Epithelial cell of prostate (primary cell): Measurements from ENCODE around the gene CGB8.
"Not testable (repeated sequence)": the region's sequence is repeated elsewhere in the genome, so short reads cannot be mapped to it uniquely, and the experiment has no call there.

Source experiments
- DNase-seq: peaks from one replicate; pipeline ENCODE4 v3.0.0-alpha.2; 2011; ENCODE audit warnings: low read depth, low spot score
- H3K27ac ChIP-seq: fragments of 450-650 bp; 2 replicates; pipeline ENCODE4 v1.5.1; 2017; ENCODE audit warnings: mild to moderate bottlenecking

CGB8 gene

DNA sequence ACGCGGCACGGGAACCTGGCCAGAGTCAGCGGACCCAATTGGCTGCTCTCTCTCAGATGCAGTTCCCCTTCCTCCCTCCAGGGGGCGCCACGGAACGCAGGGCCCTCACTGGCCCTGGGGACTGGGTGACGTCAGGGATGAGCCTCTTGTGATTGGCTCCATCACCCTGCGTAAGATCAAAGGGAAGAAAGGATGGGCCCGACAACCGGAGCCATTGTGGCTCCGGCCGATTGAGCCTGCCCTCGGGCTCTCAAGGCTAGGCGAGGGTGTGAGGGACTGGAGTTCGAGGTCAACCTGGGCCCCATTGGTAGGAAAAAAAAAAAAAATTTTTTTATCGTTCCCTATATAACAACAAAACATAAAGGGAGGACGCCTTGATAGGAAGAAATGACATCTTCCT, 12.1 kb downstream of the CGB8 start, which contains the start of gene CGB1:
CGB1 (minus strand) TSS at position 81 of the 400 bp plus-strand sequence. CDS start 184 bp downstream, outside the sequence.
- H3K27ac ChIP-seq, DNase-seq: not testable (repeated sequence)

DNA sequence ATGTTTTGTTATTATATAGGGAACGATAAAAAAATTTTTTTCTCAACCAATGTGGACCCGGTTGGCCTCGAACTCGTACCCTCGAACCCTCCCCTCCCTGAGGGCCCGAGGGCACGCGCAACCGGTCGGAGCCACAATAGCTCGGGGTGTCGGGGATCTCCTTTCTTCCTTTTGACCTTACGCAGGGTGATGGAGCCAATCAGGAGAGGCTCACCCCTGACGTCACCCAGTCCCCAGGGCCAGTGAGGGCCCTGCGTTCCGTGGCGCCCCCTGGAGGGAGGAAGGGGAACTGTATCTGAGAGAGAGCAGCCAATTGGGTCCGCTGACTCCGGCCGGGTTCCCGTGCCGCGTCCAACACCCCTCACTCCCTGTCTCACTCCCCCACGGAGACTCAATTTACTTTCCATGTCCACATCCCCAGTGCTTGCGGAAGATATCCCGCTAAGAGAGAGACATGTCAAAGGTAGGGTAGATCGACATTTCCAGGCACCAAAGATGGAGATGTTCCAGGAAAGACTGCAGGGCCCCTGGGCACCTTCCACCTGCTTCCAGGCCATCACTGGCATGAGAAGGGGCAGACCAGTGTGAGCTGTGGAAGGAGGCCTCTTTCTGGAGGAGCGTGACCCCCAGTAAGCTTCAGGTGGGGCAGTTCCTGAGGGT, 17.1 kb downstream of the CGB8 start, which contains the start of gene CGB2:
CGB2 (plus strand) TSS at position 249 of the 660 bp plus-strand sequence; CDS start at position 455, 206 bp downstream.
- not testable (repeated sequence) for DNase-seq, H3K27ac ChIP-seq

DNA sequence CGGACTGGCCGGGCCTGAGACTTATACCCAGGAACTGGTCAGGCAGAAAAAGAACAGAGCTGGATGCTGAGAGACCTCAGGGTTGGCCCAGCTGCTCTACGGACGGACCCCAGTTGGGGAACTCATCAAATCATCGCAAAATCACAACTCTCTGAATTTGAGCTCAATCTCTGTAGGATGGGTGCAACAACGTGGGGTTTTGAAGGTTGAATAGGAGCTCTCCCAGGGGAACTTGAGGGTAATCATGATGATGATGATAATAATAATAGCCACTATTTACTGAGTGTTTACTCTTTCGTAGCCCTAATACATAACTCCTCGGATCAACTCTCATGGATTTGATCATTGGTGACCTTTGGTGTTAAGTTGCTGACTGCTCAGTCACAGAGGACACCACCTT, 18.6 kb downstream of the CGB8 start:
- not testable (repeated sequence) for H3K27ac ChIP-seq, DNase-seq

DNA sequence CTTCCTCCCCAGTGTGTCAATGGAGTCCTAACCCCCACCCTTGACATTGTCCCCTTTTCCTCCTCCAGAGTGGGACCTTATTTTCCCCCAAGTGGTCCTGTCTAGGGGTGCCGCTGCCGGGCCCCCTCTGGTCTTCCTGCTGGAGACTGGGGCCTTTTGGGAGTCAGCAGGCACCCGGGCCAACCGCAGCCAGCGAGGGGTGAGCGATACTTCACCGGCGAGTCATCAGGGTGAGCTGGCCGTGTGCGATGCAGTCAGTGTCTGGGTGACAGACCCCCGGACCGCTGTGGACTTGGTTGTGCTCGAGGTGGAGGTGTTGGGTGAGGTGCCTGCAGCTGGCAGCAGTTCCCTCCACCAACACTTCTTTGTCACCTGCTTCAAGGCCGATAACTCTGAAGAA, 19.2 kb downstream of the CGB8 start:
- not testable (repeated sequence) for H3K27ac ChIP-seq, DNase-seq

DNA sequence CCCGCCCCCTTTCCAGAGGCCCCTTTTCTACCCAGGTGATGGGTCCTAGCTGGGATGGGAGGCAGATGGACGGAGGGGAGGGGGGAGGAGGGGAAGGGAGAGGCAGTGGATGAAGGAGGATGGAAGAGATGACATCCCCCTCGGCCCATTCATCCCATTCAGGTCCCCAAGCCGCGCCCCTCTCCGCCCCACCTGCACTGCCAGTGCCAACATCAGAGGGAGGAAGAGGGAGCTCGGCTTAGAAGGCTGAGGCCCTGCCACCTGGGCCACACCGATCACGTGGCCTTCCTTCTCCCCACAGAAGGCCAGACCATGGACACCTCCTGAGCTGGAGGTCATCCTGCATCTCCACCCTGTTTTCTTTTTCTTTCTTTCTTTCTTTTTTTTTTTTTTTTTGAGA, 20.2 kb downstream of the CGB8 start:
- DNase-seq, H3K27ac ChIP-seq: not testable (repeated sequence)

DNA sequence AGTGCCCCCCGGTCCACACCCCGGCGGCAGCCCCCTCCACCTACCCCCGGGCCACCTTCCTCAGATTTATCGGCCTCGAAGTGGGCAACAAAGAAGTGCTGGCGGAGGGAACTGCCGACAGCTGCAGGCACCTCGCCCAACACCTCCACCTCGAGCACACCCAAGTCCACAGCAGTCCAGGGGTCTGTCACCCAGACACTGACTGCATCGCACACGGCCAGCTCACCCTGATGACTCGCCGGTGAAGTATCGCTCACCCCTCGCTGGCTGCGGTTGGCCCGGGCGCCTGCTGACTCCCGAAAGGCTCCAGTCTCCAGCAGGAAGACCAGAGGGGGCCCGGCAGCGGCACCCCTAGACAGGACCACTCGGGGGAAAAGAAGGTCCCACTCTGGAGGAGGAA, 23.3 kb downstream of the CGB8 start:
- DNase-seq, H3K27ac ChIP-seq: not testable (repeated sequence)

DNA sequence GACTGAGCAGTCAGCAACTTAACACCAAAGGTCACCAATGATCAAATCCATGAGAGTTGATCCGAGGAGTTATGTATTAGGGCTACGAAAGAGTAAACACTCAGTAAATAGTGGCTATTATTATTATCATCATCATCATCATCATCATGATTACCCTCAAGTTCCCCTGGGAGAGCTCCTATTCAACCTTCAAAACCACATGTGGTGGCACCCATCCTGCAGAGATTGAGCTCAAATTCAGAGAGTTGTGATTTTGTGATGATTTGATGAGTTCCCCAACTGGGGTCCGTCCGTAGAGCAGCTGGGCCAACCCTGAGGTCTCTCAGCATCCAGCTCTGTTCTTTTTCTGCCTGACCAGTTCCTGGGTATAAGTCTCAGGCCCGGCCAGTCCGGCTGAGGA, 23.8 kb downstream of the CGB8 start:
- DNase-seq, H3K27ac ChIP-seq: not testable (repeated sequence)

DNA sequence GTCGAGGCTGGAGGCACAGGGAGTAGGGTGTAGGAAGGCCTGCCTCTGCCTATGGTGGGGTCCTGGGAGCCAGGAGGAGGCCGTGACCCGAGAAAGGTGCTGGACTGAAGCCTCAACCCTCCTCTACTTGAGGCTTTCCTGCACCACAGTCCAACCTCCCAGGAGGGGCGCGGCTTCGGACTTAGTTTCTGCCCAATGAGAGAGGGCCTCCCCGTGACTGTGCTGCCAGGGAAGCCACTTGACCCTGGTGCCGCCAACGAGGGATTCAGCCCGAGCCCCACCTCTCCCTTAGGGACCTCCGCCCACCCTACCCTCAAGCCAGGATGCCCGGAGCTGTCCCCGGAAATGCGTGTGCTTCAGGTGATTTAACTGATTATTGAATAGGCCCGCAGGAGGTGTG, 24.7 kb downstream of the CGB8 start, which contains the start of gene CGB3:
CGB3 (minus strand) TSS at position 101 of the 400 bp plus-strand sequence. CDS start 362 bp downstream, outside the sequence.
- not testable (repeated sequence) for DNase-seq

DNA sequence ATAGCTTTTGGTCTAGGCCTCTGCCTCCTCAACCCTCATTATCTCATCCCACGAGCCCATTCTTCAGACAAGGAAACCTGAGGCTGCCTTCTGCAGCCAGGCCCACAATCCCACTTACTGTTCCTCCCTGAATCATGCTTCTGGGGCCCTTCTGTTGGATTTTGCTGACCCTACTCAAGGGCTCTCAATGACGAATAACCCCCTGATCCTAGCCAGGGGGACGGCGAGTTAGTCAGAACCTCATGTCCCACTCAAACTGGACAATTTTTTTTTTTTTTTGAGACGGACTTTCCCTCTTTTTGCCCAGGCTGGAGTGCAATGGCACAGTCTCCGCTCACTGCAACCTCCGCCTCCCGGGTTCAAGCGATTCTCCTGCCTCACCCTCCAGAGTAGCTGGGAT, 26.8 kb downstream of the CGB8 start:
- H3K27ac ChIP-seq: no peak overlapping the region
- no peak for DNase-seq

More for the DNA sequence above, 24.7 kb downstream of the CGB8 start, which contains the start of gene CGB3:
- H3K27ac ChIP-seq: not testable (repeated sequence)

DNA sequence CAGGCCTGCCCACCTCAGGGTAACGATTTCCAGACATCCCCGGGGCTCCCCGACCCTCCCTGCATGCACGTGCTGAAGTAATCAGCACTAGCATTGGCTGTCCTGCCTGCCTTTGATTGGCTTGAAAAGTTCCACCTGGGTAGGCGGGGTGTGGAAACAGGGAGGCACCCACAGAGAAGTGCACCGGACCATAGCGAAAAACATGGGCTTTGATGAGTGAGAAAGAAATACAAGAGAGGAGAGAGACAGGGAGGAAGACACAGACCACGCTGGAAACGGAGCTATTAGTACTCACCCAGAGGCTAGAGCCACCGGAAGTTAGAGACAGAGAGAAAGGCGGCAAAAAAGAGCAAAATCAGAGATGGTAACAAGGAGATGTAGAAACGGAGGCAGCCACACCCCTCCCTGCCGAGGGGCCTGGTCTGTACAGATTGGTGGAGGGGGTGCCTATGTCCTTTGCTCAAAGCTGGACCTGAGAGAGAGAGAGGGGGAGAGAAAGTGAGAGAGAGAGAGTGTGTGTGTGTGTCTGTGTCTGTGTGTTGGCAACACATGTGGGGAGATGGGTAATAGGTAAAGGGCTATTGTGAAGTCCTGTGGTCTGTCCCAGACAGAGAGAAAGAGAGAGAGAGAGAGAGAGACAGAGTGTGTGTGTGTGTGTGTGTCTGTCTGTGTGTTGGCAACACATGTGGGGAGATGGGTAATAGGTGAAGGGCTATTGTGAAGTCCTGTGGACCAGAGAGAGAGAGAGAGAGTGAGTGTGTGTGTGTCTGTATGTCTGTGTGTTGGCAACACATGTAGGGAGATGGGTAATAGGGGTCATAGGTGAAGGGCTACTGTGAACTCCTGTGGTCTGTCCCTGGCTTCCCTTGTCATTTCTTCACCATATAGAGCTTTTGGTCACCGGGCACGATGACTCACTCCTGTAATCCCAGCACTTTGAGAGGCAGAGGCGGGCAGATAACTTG, 27.7 kb downstream of the CGB8 start:
- DNase-seq: no peak

DNA sequence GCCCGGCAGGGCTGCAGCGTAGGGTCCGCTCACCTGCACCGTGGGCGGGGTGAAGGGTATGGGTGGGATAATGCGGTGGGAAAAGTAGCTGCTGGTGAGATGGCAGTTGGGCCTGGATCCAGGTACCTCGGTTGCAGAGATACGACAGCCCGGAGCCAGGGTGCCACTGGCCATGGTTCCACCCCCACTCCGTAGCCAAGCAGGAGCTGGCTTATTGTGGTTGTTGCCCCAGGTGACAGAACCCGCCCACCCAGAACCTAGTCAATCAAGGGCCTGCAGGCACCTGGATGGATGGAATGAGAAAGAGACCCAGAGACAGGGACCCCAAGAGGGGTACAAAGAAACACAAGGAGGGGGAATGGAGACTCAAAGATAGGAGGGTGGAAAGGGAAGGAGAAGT, 28.6 kb downstream of the CGB8 start:
- no peak for DNase-seq
- H3K27ac ChIP-seq: no peak overlapping the region

More for the DNA sequence above, 27.7 kb downstream of the CGB8 start:
- no peak overlapping the region for H3K27ac ChIP-seq

DNA sequence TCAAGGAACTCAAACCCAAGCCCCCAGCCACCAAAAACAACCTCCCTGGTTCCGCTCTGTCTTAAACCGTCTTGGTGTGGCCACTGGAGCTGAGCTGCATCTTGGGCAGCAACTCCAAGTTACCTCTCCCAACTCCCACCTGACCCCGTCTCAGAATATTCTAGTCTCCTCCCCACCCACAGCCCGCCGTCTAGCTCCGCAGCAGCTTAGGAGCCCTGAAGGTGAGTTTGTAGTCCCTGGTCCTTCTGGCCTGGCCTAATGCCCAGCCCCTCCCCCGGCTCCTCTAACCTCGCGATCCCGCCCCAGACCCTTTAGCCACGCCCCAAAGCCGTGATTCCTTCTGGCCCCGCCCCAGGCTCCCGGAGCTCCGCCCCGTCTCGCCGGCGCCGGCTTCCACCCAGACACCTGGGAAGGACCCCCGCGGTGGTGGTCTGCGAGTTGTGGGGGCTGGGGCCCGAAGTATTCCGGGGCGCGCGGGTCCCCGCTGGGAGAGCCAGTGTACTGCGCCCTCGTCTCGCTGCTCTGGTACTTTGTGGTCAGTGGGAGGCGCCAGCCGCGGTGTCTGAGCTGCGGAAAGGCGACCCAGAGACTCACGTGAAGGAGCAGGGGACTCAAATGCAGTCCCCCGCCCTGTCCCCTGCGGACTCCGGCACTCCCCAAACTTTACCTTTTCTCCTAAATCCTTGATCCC, 29.5 kb downstream of the CGB8 start:
- no peak overlapping the region for H3K27ac ChIP-seq
- no peak for DNase-seq

DNA sequence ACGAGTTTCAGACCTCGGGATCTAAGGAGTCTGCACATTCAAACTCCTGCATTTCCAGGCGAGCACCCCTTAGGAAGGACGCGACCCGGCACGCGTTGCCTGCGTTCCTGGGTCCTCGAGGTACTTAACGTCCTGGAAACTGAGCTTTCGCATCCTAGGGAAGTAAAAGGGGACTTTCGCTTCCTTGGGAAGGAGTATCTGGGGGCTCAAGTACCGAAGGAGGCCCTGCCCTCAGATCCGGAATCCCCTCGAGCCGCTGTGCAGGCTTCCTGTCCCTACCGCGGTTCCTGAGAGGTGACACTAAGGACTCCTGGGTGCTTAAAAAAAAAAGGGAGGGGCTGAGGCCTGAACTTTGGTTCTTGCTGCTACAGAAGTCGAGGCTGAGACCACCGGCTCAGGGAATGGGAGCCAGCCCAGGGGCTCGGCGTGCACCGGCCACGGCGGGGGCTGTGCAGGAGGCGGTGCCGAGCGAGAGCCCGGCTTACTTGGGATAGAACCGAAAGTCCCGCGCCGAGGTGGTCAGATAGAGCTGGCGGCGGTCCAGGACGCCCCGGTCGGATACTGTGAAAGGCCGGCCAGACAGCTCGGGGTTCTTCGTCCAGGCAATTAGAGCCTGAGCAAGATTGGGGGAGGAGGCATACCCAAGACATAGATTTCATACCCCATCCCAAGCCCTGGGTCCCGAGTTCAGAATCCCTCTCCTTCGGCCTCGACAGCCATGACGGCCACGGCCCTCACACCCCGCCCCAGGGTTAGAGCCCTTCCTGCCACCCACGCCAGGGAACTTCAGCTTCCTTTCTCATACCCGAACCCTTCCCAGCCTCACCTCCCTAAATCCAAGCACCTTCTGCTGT, 30.3 kb downstream of the CGB8 start:
- not testable (repeated sequence) for H3K27ac ChIP-seq, DNase-seq

DNA sequence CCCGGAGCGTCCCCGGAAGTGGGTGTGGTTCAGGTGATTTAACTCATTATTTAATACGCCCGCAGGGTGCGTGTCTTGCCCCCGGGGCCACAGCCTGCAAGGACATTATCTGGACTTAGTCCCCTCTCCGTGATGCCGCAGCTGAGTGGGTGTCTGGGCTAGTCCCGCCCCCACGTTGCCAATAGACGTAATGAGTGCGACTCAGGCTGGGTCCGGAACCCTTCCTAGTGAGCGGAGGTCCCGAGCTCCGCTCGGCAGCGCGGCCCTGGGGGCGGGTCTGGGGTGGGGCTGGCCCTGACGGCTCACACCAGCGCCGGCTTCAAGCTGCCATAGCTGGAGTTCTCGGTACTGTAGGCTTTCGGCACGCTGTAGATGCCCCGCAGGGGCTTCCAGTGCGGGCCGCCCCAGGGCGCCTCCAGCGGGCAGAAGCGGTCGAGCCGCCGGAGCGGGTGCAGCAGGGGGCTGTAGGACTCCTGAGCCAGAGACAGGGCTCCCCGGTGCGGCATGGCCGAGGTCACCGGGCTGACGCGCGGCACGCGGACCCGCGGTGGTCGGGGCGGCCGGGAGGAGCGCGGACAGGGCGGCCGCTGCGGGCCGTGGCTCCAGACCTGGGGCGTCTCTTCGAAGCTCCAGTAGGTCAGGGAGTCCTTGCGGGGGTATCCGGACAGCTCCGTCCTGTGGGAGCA, 31.1 kb downstream of the CGB8 start:
- H3K27ac ChIP-seq: no peak overlapping the region
- no peak for DNase-seq

DNA sequence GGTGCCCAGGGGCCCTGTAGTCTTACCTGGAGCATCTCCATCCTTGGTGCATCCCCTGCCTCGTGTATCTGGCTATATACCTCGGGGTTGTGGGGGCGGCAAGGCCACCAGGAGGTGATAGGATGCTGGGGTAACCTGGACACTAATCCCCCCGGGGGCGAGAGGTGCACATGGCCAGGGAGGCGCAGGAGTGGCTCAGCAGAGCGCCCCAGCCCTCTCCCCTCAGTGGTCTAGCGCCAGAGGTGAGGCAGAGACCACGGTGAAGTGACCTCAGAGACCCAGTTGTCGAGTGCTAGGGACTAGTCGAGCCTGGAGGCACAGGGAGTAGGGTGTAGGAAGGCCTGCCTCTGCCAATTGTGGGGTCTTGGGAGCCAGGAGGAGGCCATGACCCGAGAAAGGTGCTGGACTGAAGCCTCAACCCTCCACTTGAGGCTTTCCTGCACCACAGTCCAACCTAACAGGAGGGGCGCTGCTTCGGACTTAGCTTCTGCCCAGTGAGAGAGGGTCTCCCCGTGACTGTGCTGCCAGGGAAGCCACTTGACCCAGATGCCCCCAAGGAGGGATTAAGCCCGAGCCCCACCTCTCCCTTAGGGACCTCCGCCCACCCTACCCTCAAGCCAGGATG, 31.8 kb downstream of the CGB8 start, which contains the start of gene LHB:
LHB (minus strand) TSS at position 51 of the 625 bp plus-strand sequence; CDS start at position 41, 10 bp downstream.
- H3K27ac ChIP-seq: no peak within 1 kb of the TSS
- DNase-seq: no peak

DNA sequence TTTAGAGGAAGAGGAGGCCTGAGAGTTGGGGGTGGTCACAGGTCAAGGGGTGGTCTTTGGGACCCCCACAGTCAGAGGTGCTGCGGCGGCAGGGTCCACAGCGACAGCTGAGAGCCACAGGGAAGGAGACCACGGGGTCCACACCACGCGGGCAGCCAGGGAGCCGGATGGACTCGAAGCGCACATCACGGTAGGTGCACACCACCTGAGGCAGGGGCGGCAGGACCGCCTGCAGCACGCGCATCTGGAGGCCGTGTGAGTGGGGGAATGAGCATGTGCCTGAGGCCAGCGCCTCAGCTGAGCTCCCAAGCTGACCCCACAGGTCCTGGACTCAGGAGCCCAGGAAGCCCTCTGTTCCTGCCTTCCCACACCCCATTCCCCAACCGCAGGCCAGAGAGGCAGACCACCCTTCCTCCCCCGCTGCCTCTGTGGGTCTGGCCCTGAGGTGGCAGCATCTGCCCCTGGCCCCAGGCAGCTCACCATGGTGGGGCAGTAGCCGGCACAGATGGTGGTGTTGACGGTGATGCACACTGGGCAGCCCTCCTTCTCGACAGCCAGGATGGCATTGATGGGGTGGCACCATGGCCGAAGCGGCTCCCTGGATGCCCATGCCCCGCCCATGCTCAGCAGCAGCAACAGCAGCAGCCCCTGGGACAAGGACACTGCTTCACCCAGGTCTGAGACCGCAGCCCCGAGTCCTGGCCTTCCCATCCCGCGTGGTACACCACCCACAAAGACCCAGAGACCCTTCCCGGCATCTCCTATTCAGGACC, 32.7 kb downstream of the CGB8 start:
- DNase-seq: no peak
- H3K27ac ChIP-seq: no peak overlapping the region

DNA sequence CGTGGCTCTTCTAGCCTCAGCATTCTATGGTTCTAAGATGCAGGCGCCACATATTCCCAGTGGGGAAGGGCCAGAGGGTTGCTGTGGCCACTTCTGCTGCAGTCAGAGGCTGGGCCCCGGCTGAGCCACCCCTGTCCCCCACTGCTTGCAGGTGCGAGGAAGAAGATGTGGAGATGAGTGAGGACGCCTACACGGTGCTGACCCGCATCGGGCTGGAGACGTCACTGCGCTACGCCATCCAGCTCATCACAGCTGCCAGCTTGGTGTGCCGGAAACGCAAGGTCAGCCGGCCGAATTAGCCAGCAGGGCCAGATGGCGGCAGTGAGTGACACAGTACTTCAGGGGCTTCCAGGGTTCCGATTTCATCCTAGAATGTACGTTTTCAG, 34.0 kb downstream of the CGB8 start:
- DNase-seq: no peak
- H3K27ac ChIP-seq: no peak overlapping the region
